ENCODE results near the gene RAPGEF4. TPM values are rescaled to one million over a fixed set of nuclear protein-coding genes. Genes with fewer than 3 reads are reported as not detected.
"Not testable (repeated sequence)": the region's sequence is repeated elsewhere in the genome, so short reads cannot be mapped to it uniquely, and the experiment has no call there.

Gene RAPGEF4
- total and polyA plus RNA-seq, 4 donors: 0.46 to 22.8 (median 3.9) TPM

GRCh38 chr2:173037245-173038120 lies 301.8 kb downstream of the RAPGEF4 start:
- WGBS, 2 donors: 21 to 23% methylated on average over 12 of the region's 12 CpGs
- ATAC-seq (ENCODE audit: low FRiP score) (no peak), DNase-seq (no peak)
- Histone ChIP-seq H3K27ac (ENCODE audit: low read depth in 1 of 2, low read length in 2 of 2) (peak overlapping the region in 1 of 2 donors; percentile 51), H3K4me3 (ENCODE audit: low read length in 2 of 2) (no peak overlapping the region), H3K9me3 (ENCODE audit: control insufficient read depth, low read length) (no peaks in the 10 kb centered on the region), H3K27me3 (ENCODE audit: control insufficient read depth in 1 of 2, insufficient read depth in 2 of 2, low read length in 1 of 2) (no peaks in the 10 kb centered on the region), H3K36me3 (ENCODE audit: control insufficient read depth in 1 of 2, insufficient read depth in 2 of 2, low read length in 1 of 2) (no peaks in the 10 kb centered on the region), H3K4me1 (ENCODE audit: control insufficient read depth in 1 of 2, insufficient read depth in 2 of 2, low read length in 2 of 2) (peaks cover 0 to 4% of the 10 kb centered on the region in 2 donors)
- intact Hi-C loops (cut with DNase I): loop anchor here in 1 of 2 donors (5.0 kb wide), 1 partner anchor 35 kb away; no protein-coding TSS in a partner anchor

DNA sequence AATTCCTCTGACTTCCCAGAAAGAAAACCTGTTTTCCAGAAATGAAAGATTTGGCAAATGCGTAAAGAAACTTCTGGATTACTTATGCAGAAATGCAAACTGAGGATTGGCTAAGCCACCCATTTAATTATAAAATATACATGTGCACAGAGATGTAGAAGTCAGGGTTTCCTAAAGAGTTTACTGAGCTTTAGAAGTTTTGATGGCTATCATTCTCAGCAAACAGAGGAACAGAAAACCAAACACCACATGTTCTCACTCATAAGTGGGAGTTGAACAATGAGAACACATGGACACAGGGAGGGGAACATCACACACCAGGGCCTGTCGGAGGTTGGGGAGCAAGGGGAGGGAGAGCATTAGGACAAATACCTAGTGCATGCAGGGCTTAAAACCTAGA lies 302.6 kb downstream of the RAPGEF4 start:
- WGBS, 2 donors: 91 to 93% methylated on average over 2 of the region's 2 CpGs
- ATAC-seq (ENCODE audit: low FRiP score); DNase-seq; H3K4me3 ChIP-seq (ENCODE audit: low read length in 2 of 2); H3K27me3 ChIP-seq (ENCODE audit: control insufficient read depth in 1 of 2, insufficient read depth in 2 of 2, low read length in 1 of 2); H3K36me3 ChIP-seq (ENCODE audit: control insufficient read depth in 1 of 2, insufficient read depth in 2 of 2, low read length in 1 of 2); H3K9me3 ChIP-seq (ENCODE audit: control insufficient read depth, low read length); H3K27ac ChIP-seq (ENCODE audit: low read depth in 1 of 2, low read length in 2 of 2); H3K4me1 ChIP-seq (ENCODE audit: control insufficient read depth in 1 of 2, insufficient read depth in 2 of 2, low read length in 2 of 2): not testable (repeated sequence)
- intact Hi-C loops (cut with DNase I): loop anchor here in 1 of 2 donors (5.0 kb wide), 1 partner anchor 34 kb away; no protein-coding TSS in a partner anchor

DNA sequence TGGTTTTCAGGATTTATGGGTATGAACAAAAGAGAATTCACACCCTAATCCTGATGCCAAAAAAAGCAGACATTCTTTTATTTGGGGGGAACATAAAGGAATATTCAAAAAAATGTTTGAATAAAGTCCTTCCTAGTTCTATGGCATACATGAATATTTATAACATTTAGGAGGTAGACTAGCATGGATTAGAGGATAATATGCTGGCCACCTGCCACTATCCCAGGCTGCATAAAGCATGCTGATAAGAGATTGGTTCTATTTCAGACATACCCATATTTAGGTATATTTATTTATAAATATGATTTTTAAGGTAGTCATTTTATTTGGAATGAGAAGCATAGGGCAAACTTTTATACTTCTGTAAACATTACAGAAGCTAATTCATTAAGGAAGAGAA lies 305.1 kb downstream of the RAPGEF4 start:
- Histone ChIP-seq H3K9me3 (ENCODE audit: control insufficient read depth, low read length) (no peaks in the 10 kb centered on the region), H3K36me3 (ENCODE audit: control insufficient read depth in 1 of 2, insufficient read depth in 2 of 2, low read length in 1 of 2) (no peaks in the 10 kb centered on the region), H3K4me3 (ENCODE audit: low read length in 2 of 2) (no peak overlapping the region), H3K4me1 (ENCODE audit: control insufficient read depth in 1 of 2, insufficient read depth in 2 of 2, low read length in 2 of 2) (peaks cover 0 to 4% of the 10 kb centered on the region in 2 donors), H3K27me3 (ENCODE audit: control insufficient read depth in 1 of 2, insufficient read depth in 2 of 2, low read length in 1 of 2) (no peaks in the 10 kb centered on the region), H3K27ac (ENCODE audit: low read depth in 1 of 2, low read length in 2 of 2) (no peak overlapping the region)
- DNase-seq (no peak), ATAC-seq (ENCODE audit: low FRiP score) (no peak)
- intact Hi-C loops (cut with DNase I): no loop called here

- no peak overlapping the region for H3K27ac ChIP-seq (ENCODE audit: low read depth in 1 of 2, low read length in 2 of 2)
- H3K36me3 ChIP-seq (ENCODE audit: control insufficient read depth in 1 of 2, insufficient read depth in 2 of 2, low read length in 1 of 2): no peaks in the 10 kb centered on the region
- H3K27me3 ChIP-seq (ENCODE audit: control insufficient read depth in 1 of 2, insufficient read depth in 2 of 2, low read length in 1 of 2): no peaks in the 10 kb centered on the region
- DNase-seq (peak in 1 of 2 donors; percentile 78), ATAC-seq (ENCODE audit: low FRiP score) (no peak)
- 93 to 95% methylated on average over 8 of the region's 8 CpGs for WGBS, 2 donors
- no peaks in the 10 kb centered on the region for H3K9me3 ChIP-seq (ENCODE audit: control insufficient read depth, low read length)
- no peaks in the 10 kb centered on the region for H3K4me1 ChIP-seq (ENCODE audit: control insufficient read depth in 1 of 2, insufficient read depth in 2 of 2, low read length in 2 of 2)
- intact Hi-C loops (cut with DNase I): no loop called here
- H3K4me3 ChIP-seq (ENCODE audit: low read length in 2 of 2): no peak overlapping the region
These were observed 307.8 kb downstream of the RAPGEF4 start for GRCh38 chr2:173043476-173043875.

DNA sequence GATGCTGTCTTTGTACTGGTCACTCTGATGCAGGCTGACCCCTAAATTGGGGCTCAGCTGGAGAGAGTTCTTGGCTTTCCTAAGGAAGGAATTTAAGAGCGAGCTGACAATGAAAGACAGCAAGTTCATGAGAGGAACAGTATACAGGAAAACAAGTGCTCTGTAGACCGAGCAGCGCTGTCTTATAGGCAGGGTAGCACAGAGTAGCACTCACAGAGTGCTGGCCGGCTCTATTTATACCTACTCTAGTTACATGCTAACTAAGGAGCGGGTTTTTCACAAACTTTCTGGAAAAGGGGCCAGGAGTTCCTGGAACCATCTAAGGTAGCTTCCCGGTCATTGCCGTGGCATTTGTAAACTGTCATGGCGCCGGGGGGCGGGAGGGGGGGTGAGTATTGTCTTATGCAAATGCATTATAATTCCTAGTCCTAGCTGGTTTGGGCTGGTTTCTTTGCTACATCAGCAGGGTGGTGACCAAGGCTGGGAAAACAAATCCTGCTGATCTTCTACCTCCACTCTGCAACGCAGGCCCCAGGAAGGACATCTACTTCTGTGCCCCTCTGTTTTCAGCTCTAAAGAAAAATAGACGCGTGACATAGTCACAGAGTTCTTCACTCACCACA lies 308.4 kb downstream of the RAPGEF4 start:
- no peak overlapping the region for H3K27ac ChIP-seq (ENCODE audit: low read depth in 1 of 2, low read length in 2 of 2)
- no peaks in the 10 kb centered on the region for H3K36me3 ChIP-seq (ENCODE audit: control insufficient read depth in 1 of 2, insufficient read depth in 2 of 2, low read length in 1 of 2)
- H3K9me3 ChIP-seq (ENCODE audit: control insufficient read depth, low read length): no peaks in the 10 kb centered on the region
- DNase-seq (no peak), ATAC-seq (ENCODE audit: low FRiP score) (no peak)
- WGBS, 2 donors: 95 to 96% methylated on average over 13 of the region's 13 CpGs
- H3K4me3 ChIP-seq (ENCODE audit: low read length in 2 of 2): no peak overlapping the region
- H3K4me1 ChIP-seq (ENCODE audit: control insufficient read depth in 1 of 2, insufficient read depth in 2 of 2, low read length in 2 of 2): no peaks in the 10 kb centered on the region
- intact Hi-C loops (cut with DNase I): no loop called here
- no peaks in the 10 kb centered on the region for H3K27me3 ChIP-seq (ENCODE audit: control insufficient read depth in 1 of 2, insufficient read depth in 2 of 2, low read length in 1 of 2)

DNA sequence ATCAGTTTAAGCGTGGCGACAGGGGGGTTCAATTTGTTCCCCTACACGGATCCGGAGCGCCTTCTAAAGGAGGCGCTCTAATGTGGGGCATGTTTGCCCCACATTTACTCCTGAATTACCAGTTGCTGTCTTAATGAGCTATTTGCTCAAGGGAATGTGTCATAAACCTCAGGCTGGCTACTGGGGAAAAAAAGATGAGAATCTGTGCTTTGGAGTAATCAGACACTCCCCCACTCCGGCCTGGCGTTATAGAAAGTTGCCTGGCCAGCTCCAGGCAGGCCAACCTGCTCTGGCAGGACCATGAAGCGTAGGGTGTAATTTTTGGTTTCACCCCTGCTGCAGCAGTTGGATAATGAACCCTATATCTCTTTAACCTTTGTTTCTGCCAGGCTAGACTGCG lies 309.0 kb downstream of the RAPGEF4 start:
- Histone ChIP-seq H3K36me3 (ENCODE audit: control insufficient read depth in 1 of 2, insufficient read depth in 2 of 2, low read length in 1 of 2) (no peaks in the 10 kb centered on the region), H3K4me3 (ENCODE audit: low read length in 2 of 2) (no peak overlapping the region), H3K9me3 (ENCODE audit: control insufficient read depth, low read length) (no peaks in the 10 kb centered on the region), H3K27me3 (ENCODE audit: control insufficient read depth in 1 of 2, insufficient read depth in 2 of 2, low read length in 1 of 2) (no peaks in the 10 kb centered on the region), H3K4me1 (ENCODE audit: control insufficient read depth in 1 of 2, insufficient read depth in 2 of 2, low read length in 2 of 2) (no peaks in the 10 kb centered on the region), H3K27ac (ENCODE audit: low read depth in 1 of 2, low read length in 2 of 2) (no peak overlapping the region)
- 91 to 95% methylated on average over 10 of the region's 10 CpGs for WGBS, 2 donors
- DNase-seq (no peak), ATAC-seq (ENCODE audit: low FRiP score) (no peak)
- intact Hi-C loops (cut with DNase I): no loop called here

DNA sequence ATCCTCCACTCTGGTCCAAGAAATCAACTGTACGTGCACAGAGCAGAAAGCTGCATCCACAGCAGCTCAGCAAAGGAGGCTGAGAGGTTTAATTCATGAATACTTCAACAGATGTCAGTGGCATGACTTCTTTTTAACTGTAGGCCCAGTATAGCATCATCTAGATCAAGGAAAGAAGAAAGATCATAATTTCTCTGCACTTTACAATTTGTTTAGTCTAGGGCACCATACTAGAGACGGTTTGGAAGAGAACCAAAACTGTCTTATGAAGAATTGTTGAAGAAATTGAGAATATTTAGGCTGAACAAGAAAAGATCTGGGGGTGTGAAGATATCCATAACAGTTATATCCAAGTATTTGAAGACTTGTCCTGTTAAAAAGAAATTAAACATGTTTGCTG lies 309.5 kb downstream of the RAPGEF4 start:
- H3K4me1 ChIP-seq (ENCODE audit: control insufficient read depth in 1 of 2, insufficient read depth in 2 of 2, low read length in 2 of 2): no peaks in the 10 kb centered on the region
- no peaks in the 10 kb centered on the region for H3K27me3 ChIP-seq (ENCODE audit: control insufficient read depth in 1 of 2, insufficient read depth in 2 of 2, low read length in 1 of 2)
- H3K27ac ChIP-seq (ENCODE audit: low read depth in 1 of 2, low read length in 2 of 2): no peak overlapping the region
- H3K4me3 ChIP-seq (ENCODE audit: low read length in 2 of 2): no peak overlapping the region
- intact Hi-C loops (cut with DNase I): no loop called here
- DNase-seq (no peak), ATAC-seq (ENCODE audit: low FRiP score) (no peak)
- no peaks in the 10 kb centered on the region for H3K36me3 ChIP-seq (ENCODE audit: control insufficient read depth in 1 of 2, insufficient read depth in 2 of 2, low read length in 1 of 2)
- H3K9me3 ChIP-seq (ENCODE audit: control insufficient read depth, low read length): no peaks in the 10 kb centered on the region
- 84 to 88% methylated on average over 2 of the region's 2 CpGs for WGBS, 2 donors

DNA sequence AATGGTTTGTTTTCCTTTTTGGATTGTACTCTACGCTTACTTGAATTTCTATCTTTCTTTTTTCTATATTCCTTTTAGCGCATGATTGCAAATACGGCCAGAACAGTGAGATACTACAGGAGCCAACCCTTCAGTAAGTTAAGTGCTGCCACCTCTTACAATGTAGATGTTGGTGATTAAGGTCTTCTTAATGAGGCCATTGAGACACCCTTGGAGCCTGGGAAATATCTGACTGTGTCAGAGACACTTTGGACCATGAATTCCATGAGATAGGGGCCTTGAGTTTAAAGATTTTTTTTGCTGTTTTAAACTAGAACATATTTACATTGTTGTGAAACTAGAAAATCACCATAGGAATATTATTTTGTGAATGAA lies 312.9 kb downstream of the RAPGEF4 start:
- intact Hi-C loops (cut with DNase I): no loop called here
- no peaks in the 10 kb centered on the region for H3K36me3 ChIP-seq (ENCODE audit: control insufficient read depth in 1 of 2, insufficient read depth in 2 of 2, low read length in 1 of 2)
- DNase-seq (no peak), ATAC-seq (ENCODE audit: low FRiP score) (no peak)
- H3K27me3 ChIP-seq (ENCODE audit: control insufficient read depth in 1 of 2, insufficient read depth in 2 of 2, low read length in 1 of 2): no peaks in the 10 kb centered on the region
- H3K4me3 ChIP-seq (ENCODE audit: low read length in 2 of 2): no peak overlapping the region
- no peaks in the 10 kb centered on the region for H3K9me3 ChIP-seq (ENCODE audit: control insufficient read depth, low read length)
- WGBS, 2 donors: 95 to 97% methylated on average over 3 of the region's 3 CpGs
- H3K4me1 ChIP-seq (ENCODE audit: control insufficient read depth in 1 of 2, insufficient read depth in 2 of 2, low read length in 2 of 2): no peaks in the 10 kb centered on the region
- H3K27ac ChIP-seq (ENCODE audit: low read depth in 1 of 2, low read length in 2 of 2): peak overlapping the region in 1 of 2 donors; percentile 74

Measured in aorta (tissue), 5 donors.